HFF-Myc (cell line): ENCODE data around the gene TEAD1.

Source experiments
- DNase-seq: peaks from one replicate; pipeline ENCODE4 v3.0.0-alpha.2; 2011; ENCODE audit warnings: low read depth; ENCODE audit errors: extremely low read depth
- H3K4me3 ChIP-seq: replicated peaks from 2 replicates; pipeline ENCODE4 v1.5.1; 2011; ENCODE audit warnings: low read depth, mild to moderate bottlenecking, control low read depth, low read length
- TF ChIP-seq, protein P1 (sequence below): IDR thresholded peaks from 2 replicates; pipeline ENCODE4 v1.5.1; 2012; ENCODE audit warnings: mild to moderate bottlenecking, low read depth, low read length, control low read depth; ENCODE audit errors: missing control alignments

The TEAD1 gene

DNA sequence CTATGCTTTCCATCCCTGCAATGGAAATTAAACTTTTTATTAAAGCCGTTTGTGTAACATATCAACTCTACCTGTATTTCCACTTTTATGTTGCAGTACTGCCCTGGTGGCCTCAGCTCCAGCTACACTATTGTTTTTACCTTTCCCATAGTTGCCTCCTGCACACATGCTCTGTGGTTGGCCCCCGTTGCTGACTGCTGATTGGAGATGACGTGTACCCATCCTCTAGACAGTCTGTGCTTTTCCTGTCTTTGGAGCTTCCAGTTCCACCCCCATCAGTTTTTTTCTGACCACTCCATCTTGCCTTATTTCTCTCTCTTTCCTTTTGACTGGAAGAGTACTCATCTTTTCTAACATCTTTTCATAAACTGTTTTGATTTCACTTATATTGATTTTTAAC, 123.8 kb downstream of the TEAD1 start:
- TF ChIP-seq, protein P1, sequence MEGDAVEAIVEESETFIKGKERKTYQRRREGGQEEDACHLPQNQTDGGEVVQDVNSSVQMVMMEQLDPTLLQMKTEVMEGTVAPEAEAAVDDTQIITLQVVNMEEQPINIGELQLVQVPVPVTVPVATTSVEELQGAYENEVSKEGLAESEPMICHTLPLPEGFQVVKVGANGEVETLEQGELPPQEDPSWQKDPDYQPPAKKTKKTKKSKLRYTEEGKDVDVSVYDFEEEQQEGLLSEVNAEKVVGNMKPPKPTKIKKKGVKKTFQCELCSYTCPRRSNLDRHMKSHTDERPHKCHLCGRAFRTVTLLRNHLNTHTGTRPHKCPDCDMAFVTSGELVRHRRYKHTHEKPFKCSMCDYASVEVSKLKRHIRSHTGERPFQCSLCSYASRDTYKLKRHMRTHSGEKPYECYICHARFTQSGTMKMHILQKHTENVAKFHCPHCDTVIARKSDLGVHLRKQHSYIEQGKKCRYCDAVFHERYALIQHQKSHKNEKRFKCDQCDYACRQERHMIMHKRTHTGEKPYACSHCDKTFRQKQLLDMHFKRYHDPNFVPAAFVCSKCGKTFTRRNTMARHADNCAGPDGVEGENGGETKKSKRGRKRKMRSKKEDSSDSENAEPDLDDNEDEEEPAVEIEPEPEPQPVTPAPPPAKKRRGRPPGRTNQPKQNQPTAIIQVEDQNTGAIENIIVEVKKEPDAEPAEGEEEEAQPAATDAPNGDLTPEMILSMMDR = no peak
- no peak for DNase-seq
- no peak overlapping the region for H3K4me3 ChIP-seq

DNA sequence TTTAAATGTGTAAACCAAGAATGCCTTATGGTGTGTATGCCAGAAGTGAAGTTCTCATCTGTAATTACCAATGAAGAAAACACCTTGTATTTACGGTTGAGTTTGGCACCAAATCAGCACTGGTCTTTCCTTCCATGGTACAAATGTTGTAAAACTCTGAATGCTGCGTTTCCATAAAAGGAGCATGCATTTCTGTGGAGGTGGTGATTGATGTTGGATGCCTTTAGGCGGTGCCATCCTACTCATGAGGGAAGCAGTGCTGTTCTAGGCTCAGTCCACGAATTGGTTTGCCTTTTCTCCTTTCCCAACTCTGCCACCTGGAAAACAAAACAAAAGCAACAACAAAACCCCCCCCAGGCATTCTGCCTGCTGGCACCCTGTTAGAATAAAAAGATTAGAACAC, 124.4 kb downstream of the TEAD1 start:
- no peak overlapping the region for H3K4me3 ChIP-seq
- TF ChIP-seq, protein P1 = no peak
- no peak for DNase-seq

DNA sequence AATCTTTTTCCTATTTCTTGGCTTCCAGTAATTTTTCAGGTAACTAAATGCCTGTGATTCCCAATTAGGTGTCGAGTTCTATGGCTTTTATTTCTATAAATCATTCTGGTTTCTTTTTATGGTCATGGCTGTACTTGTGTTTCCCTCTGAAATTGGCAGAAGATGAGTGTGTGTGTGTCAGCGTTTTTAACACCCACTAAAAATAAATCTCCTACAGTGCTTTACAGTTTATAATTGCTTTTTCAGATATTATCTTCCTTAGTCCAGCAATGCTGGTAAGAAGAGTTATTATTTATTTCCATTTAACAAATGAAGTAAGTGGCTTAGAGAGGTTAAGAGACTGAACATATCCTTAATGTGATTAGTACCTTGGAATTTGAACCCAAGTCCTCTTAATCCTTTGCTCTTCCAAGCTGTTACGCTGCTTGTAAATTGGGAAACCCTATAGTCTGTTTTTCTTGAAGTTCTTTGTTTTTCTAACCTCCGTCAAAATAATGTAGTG, 125.2 kb downstream of the TEAD1 start:
- no peak overlapping the region for H3K4me3 ChIP-seq
- TF ChIP-seq, protein P1 = no peak
- no peak for DNase-seq

DNA sequence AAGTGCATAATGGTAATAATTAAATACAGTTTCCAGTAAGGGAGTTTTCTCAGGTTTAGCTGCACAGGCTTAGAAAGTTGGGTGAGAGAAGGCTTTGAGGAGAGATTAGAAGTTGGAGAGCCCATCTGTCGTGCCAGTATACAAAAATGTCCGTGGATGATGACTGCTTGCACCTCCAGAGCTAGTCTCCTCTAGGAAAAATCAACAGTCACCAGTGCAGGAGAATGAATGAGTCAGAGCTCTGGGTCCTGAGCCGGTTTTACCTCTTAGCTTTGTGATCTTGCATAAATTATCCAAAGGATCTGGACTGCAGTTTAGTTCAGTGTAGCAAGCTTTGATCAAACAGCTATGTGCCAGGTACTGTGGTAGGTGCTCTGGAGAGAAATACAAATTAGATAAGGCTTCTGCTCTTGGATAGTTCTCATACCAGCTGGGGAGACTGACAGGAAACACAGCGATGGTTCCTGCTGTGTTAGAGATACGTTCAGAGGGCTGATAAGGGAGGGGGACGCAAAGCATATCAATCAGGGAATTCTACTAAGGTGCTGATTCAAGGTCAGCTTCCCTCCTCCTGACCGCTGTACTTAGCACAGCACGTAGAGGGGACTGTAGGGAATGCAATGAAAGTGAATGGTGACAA, 125.9 kb downstream of the TEAD1 start:
- H3K4me3 ChIP-seq = no peak overlapping the region
- TF ChIP-seq, protein P1 = no peak
- DNase-seq = no peak

DNA sequence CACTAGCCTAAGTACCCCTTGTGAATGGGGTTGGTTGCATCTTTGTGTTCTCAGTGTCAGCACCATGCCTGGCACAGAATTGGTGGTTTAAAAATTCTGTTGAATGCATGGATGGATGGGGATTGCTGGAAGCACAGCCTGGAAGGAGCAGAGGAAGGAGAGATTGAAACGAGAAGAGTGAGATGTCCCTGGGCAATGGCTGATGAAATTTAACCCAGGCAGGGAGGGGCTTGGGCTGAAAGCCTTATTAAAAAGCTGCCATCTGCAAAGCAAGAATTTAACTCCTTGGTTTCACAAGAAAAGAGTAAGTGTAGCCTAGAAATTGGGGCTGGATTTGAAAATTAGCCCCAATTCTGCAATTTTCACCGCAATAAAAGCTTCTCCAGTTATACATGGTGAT, 126.7 kb downstream of the TEAD1 start:
- H3K4me3 ChIP-seq = no peak overlapping the region
- DNase-seq = no peak
- TF ChIP-seq, protein P1 = no peak

DNA sequence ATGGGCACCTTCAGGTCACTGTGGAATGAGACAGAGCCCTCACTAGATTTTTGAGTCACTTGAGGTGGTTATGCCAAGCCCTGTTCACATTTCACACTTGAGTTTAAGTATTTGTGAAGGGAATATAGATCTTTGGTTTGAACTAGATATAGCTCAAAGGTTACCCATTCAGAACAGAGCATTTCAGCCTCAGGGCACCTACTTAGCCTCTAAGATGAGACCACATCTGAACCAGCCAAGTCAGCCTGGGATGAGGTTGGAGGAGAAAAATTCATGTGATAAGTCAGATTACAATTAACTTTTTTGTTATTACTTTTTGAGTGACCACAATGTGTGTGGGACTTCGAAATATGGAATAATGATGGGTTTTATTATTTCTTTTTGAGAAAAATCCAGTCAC, 127.8 kb downstream of the TEAD1 start:
- no peak for DNase-seq
- H3K4me3 ChIP-seq = no peak overlapping the region
- TF ChIP-seq, protein P1 = no peak
